Adrenal gland (tissue), 5 donors: ENCODE results near the gene EXOC3L4.

ENCODE experiments used
- CTCF ChIP-seq, 6 experiments: fragments of 450-650 bp in 4 of 6; fragments of 200-600 bp in 2 of 6; sonication (generic) in 1 of 6; IDR thresholded peaks; 1 replicate in 5 of 6; 2 replicates in 1 of 6; pipeline versions ENCODE4 v1.5.1 to v1.8.0; 2016 to 2021; ENCODE audit warnings: antibody characterized with exemption in 6 of 6, mild to moderate bottlenecking in 2 of 6, moderate library complexity in 1 of 6
- POLR2A ChIP-seq, 2 donors: fragments of 450-650 bp; IDR thresholded peaks; one replicate each; pipeline ENCODE4 v1.6.1; 2017; ENCODE audit warnings: antibody characterized with exemption in 2 of 2, mild to moderate bottlenecking in 2 of 2, moderate library complexity in 1 of 2
- donor health status: DM: no; HTN: no; CAD: no.

GRCh38 chr14:103090481-103091020, 4.0 kb upstream of the EXOC3L4 start:
- no peak for TF ChIP-seq CTCF (IDR thresholded peaks at IDR 0.05)
- no peak for TF ChIP-seq POLR2A (IDR thresholded peaks at IDR 0.05)
